ENCODE measurements around the gene ZNF292.
"Not testable (repeated sequence)": the region's sequence is repeated elsewhere in the genome, so short reads cannot be mapped to it uniquely, and the experiment has no call there.

ZNF292 gene

GRCh38 chr6:87297119-87297518 lies 141.8 kb downstream of the ZNF292 start:
- TF ChIP-seq NFRKB (IDR thresholded peaks at IDR 0.05) = no peak
- no peak for TF ChIP-seq SP1 (IDR thresholded peaks at IDR 0.05)
- TF ChIP-seq ELF4 (IDR thresholded peaks at IDR 0.05) = no peak
- no peak for TF ChIP-seq LEF1 (IDR thresholded peaks at IDR 0.05; ENCODE audit: borderline replicate concordance)
- no peak for TF ChIP-seq FOXK2 (IDR thresholded peaks at IDR 0.05)
- TF ChIP-seq CTBP1 (IDR thresholded peaks at IDR 0.05; ENCODE audit: borderline replicate concordance) = no peak
- TF ChIP-seq SUZ12 (IDR thresholded peaks at IDR 0.05) = no peak
- no peak for TF ChIP-seq FOXM1 (IDR thresholded peaks at IDR 0.05; ENCODE audit: borderline replicate concordance)
- no peak for TF ChIP-seq HDGF (IDR thresholded peaks at IDR 0.05; ENCODE audit: borderline replicate concordance)
- no peak for TF ChIP-seq TARDBP (IDR thresholded peaks at IDR 0.05)
- TF ChIP-seq L3MBTL2 (conservative IDR thresholded peaks at IDR 0.05) = no peak
- TF ChIP-seq, protein P1, sequence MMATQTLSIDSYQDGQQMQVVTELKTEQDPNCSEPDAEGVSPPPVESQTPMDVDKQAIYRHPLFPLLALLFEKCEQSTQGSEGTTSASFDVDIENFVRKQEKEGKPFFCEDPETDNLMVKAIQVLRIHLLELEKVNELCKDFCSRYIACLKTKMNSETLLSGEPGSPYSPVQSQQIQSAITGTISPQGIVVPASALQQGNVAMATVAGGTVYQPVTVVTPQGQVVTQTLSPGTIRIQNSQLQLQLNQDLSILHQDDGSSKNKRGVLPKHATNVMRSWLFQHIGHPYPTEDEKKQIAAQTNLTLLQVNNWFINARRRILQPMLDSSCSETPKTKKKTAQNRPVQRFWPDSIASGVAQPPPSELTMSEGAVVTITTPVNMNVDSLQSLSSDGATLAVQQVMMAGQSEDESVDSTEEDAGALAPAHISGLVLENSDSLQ (IDR thresholded peaks at IDR 0.05) = no peak
- TF ChIP-seq BHLHE40 (IDR thresholded peaks at IDR 0.05; ENCODE audit: borderline replicate concordance) = no peak
- no peak for TF ChIP-seq FOXA1 (IDR thresholded peaks at IDR 0.05)
- ChIA-PET CTCF (no interaction called here), POLR2A (no interaction called here)
- no peak for DNase-seq (ENCODE audit: extremely low spot score)

GRCh38 chr6:87301277-87301676 lies 145.9 kb downstream of the ZNF292 start:
- POLR2A ChIA-PET = not testable (repeated sequence)

GRCh38 chr6:87308970-87309369 lies 153.6 kb downstream of the ZNF292 start:
- no peak for TF ChIP-seq FOXK2 (IDR thresholded peaks at IDR 0.05)
- no peak for TF ChIP-seq SP1 (IDR thresholded peaks at IDR 0.05)
- no peak for TF ChIP-seq L3MBTL2 (conservative IDR thresholded peaks at IDR 0.05)
- no peak for TF ChIP-seq CTBP1 (IDR thresholded peaks at IDR 0.05; ENCODE audit: borderline replicate concordance)
- no peak for TF ChIP-seq NFRKB (IDR thresholded peaks at IDR 0.05)
- TF ChIP-seq ZNF384 (IDR thresholded peaks at IDR 0.05) = no peak
- TF ChIP-seq ELF4 (IDR thresholded peaks at IDR 0.05) = no peak
- no peak for TF ChIP-seq FOXM1 (IDR thresholded peaks at IDR 0.05; ENCODE audit: borderline replicate concordance)
- TF ChIP-seq ARNT (IDR thresholded peaks at IDR 0.05) = no peak
- TF ChIP-seq HDGF (IDR thresholded peaks at IDR 0.05; ENCODE audit: borderline replicate concordance) = no peak
- TF ChIP-seq, protein P1 (IDR thresholded peaks at IDR 0.05) = no peak
- TF ChIP-seq SUZ12 (IDR thresholded peaks at IDR 0.05) = no peak
- no peak for TF ChIP-seq FOXA1 (IDR thresholded peaks at IDR 0.05)
- no peak for TF ChIP-seq BHLHE40 (IDR thresholded peaks at IDR 0.05; ENCODE audit: borderline replicate concordance)
- TF ChIP-seq LEF1 (IDR thresholded peaks at IDR 0.05; ENCODE audit: borderline replicate concordance) = no peak
- TF ChIP-seq TARDBP (IDR thresholded peaks at IDR 0.05) = no peak
- CTCF ChIA-PET = no interaction called here
- DNase-seq (ENCODE audit: extremely low spot score) = no peak
- POLR2A ChIA-PET = no interaction called here

More at GRCh38 chr6:87301277-87301676, 145.9 kb downstream of the ZNF292 start:
- DNase-seq (ENCODE audit: extremely low spot score) = not testable (repeated sequence)
- CTCF ChIA-PET = interaction anchor here (1.1 kb wide), 1 partner anchor 11 kb away, joined by 3 read pairs; no protein-coding TSS in a partner anchor

DNA sequence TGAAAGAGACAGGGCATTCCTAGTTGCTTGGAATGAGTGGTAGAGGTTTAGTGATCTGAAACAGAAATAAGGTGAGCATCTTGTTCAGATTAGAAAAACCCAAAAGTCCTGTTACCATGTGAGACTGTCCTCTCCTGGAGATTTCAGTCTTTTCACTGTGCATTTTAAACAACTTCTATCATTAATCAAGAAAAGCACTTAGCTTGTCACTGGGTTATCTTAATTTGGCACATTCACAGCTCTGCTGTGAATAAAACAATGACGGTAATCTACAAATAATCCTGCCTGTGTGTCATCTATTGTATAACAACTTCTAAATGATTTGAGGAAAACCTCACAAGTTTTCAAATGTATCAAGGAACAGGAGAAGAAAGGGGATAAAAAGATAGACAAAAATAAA lies 157.5 kb downstream of the ZNF292 start:
- ChIA-PET CTCF (no interaction called here), POLR2A (interaction anchor here (1.0 kb wide), 1 partner anchor 9 kb away, joined by 4 read pairs; no protein-coding TSS in a partner anchor)
- TF ChIP-seq SP1 (IDR thresholded peaks at IDR 0.05) (no peak), FOXM1 (IDR thresholded peaks at IDR 0.05; ENCODE audit: borderline replicate concordance) (no peak), ZNF384 (IDR thresholded peaks at IDR 0.05) (no peak), FOXK2 (IDR thresholded peaks at IDR 0.05) (no peak), NFRKB (IDR thresholded peaks at IDR 0.05) (no peak), SUZ12 (IDR thresholded peaks at IDR 0.05) (no peak)
- DNase-seq (ENCODE audit: extremely low spot score) = no peak

Measured in HEK293T (cell line).